DND-41 (cell line): ENCODE measurements around the gene AMDHD2.
A peak's percentile ranks its signal among the peaks of the same experiment; 100 is the strongest.

Source experiments
- ATAC-seq: fragments of 200-7000 bp; cut with Tn5 transposase; 3 replicates; pipeline ENCODE4 v1.9.1; 2021; ENCODE audit warnings: low read depth; ENCODE audit not compliant: insufficient read depth
- DNase-seq: peaks from one replicate; pipeline ENCODE4 v3.0.0-alpha.2; 2020
- H2AFZ ChIP-seq: 2 replicates; pipeline ENCODE4 v1.6.0; 2012; ENCODE audit warnings: low read depth, low read length
- H3K27ac ChIP-seq: 2 replicates; pipeline ENCODE4 v1.5.1; 2012; ENCODE audit warnings: low read length, inconsistent platforms
- H3K27me3 ChIP-seq: fragments of 200-600 bp; sonication (generic); 2 replicates; pipeline ENCODE4 v1.6.0; 2012; ENCODE audit warnings: low read length, mild to moderate bottlenecking, inconsistent platforms; ENCODE audit not compliant: insufficient read depth, poor library complexity
- H3K36me3 ChIP-seq: 2 replicates; pipeline ENCODE4 v1.5.1; 2012; ENCODE audit warnings: low read length, inconsistent platforms; ENCODE audit not compliant: insufficient read depth
- H3K4me1 ChIP-seq: 2 replicates; pipeline ENCODE4 v1.5.1; 2012; ENCODE audit warnings: mild to moderate bottlenecking, low read length; ENCODE audit not compliant: insufficient read depth
- H3K4me2 ChIP-seq: 2 replicates; pipeline ENCODE4 v1.6.0; 2012; ENCODE audit warnings: mild to moderate bottlenecking, moderate library complexity, low read length, inconsistent platforms; ENCODE audit not compliant: insufficient read depth
- H3K4me3 ChIP-seq, 2 experiments: fragments of 200-600 bp in 1 of 2; shearing (Covaris generic) in 1 of 2; 2 replicates each; pipeline ENCODE4 v1.5.1; 2012 to 2016; ENCODE audit warnings: inconsistent platforms in 2 of 2, low read length in 2 of 2, mild to moderate bottlenecking in 2 of 2, low read depth in 1 of 2, moderate library complexity in 1 of 2
- H3K79me2 ChIP-seq: 2 replicates; pipeline ENCODE4 v1.6.0; 2012; ENCODE audit warnings: low read length, inconsistent platforms; ENCODE audit not compliant: insufficient read depth
- H3K9ac ChIP-seq: 2 replicates; pipeline ENCODE4 v1.6.0; 2012; ENCODE audit warnings: low read depth, mild to moderate bottlenecking, inconsistent platforms, low read length, moderate library complexity
- H3K9me3 ChIP-seq: 2 replicates; pipeline ENCODE4 v1.5.1; 2012; ENCODE audit warnings: low read length, moderate library complexity, mild to moderate bottlenecking, inconsistent platforms; ENCODE audit not compliant: insufficient read depth, severe bottlenecking
- H4K20me1 ChIP-seq: 2 replicates; pipeline ENCODE4 v1.6.0; 2012; ENCODE audit warnings: low read length; ENCODE audit not compliant: insufficient read depth
- EZH2 ChIP-seq: IDR thresholded peaks from 3 replicates; pipeline ENCODE4 v1.6.1; 2012; ENCODE audit warnings: borderline replicate concordance, low read depth, mild to moderate bottlenecking, moderate library complexity, low read length, inconsistent platforms; ENCODE audit not compliant: severe bottlenecking
- TF ChIP-seq, protein P1 (sequence below): IDR thresholded peaks from 2 replicates; pipeline ENCODE4 v1.5.1; 2012; ENCODE audit warnings: borderline replicate concordance, low read length, moderate library complexity, mild to moderate bottlenecking; ENCODE audit not compliant: poor library complexity, severe bottlenecking; ENCODE audit errors: extremely low read depth

AMDHD2 gene

GRCh38 chr16:2475413-2476344, 44.5 kb upstream of the AMDHD2 start:
- Histone ChIP-seq H3K4me3 (peak overlapping the region; percentile 44 to 96; a peak in 3 of 4 replicates), H3K27me3 (peaks cover 15% of the 10 kb centered on the region), H3K4me1 (peaks cover 53% of the 10 kb centered on the region), H3K4me2 (peak overlapping the region; percentile 80), H2AFZ (peak overlapping the region; percentile 76), H3K79me2 (peaks cover 55% of the 10 kb centered on the region), H4K20me1 (peaks cover 65% of the 10 kb centered on the region), H3K9ac (peak overlapping the region; percentile 97), H3K9me3 (no peaks in the 10 kb centered on the region), H3K36me3 (no peaks in the 10 kb centered on the region; the same call in 1 of the 2 replicates), H3K27ac (0 out of 2 replicates have a peak overlapping the region, but pooled peaks have one; percentile 51)
- TF ChIP-seq, protein P1, sequence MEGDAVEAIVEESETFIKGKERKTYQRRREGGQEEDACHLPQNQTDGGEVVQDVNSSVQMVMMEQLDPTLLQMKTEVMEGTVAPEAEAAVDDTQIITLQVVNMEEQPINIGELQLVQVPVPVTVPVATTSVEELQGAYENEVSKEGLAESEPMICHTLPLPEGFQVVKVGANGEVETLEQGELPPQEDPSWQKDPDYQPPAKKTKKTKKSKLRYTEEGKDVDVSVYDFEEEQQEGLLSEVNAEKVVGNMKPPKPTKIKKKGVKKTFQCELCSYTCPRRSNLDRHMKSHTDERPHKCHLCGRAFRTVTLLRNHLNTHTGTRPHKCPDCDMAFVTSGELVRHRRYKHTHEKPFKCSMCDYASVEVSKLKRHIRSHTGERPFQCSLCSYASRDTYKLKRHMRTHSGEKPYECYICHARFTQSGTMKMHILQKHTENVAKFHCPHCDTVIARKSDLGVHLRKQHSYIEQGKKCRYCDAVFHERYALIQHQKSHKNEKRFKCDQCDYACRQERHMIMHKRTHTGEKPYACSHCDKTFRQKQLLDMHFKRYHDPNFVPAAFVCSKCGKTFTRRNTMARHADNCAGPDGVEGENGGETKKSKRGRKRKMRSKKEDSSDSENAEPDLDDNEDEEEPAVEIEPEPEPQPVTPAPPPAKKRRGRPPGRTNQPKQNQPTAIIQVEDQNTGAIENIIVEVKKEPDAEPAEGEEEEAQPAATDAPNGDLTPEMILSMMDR, result no peak
- TF ChIP-seq EZH2, result no peak
- DNase-seq, result peak; percentile 58
- ATAC-seq, result peak; percentile 23; the same call in 1 of the 3 replicates

DNA sequence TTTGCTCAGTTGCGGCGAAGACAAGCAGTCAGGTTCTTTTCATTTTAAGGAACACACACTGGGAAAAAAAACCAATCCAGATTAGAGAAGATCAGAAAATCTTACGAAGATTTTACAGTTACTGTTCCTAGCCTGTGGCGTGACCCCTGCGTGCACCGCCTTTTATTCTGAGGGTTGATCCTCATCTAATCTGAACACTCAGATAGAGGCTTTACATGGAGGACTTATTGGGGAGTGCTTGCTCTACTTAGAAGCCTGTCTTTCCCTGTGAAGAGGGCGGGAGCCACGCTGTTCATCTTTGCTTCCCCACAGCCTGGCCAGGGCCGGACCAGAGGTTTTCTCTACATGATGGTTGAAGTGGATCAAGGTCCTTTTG, 43.8 kb upstream of the AMDHD2 start:
- Histone ChIP-seq H2AFZ (no peak overlapping the region), H3K36me3 (peaks cover 3% of the 10 kb centered on the region; the same call in 1 of the 2 replicates), H3K9me3 (no peaks in the 10 kb centered on the region), H3K4me1 (peaks cover 47% of the 10 kb centered on the region), H3K27me3 (peaks cover 9% of the 10 kb centered on the region), H3K79me2 (peaks cover 60% of the 10 kb centered on the region), H3K27ac (no peak overlapping the region), H3K4me2 (peak overlapping the region; percentile 80), H4K20me1 (peaks cover 68% of the 10 kb centered on the region), H3K9ac (peak overlapping the region; percentile 97), H3K4me3 (peak overlapping the region in 1 of 2 experiments; percentile 96; a peak in 2 of 4 replicates)
- DNase-seq, result no peak
- TF ChIP-seq, protein P1, result no peak
- no peak for TF ChIP-seq EZH2
- no peak for ATAC-seq

DNA sequence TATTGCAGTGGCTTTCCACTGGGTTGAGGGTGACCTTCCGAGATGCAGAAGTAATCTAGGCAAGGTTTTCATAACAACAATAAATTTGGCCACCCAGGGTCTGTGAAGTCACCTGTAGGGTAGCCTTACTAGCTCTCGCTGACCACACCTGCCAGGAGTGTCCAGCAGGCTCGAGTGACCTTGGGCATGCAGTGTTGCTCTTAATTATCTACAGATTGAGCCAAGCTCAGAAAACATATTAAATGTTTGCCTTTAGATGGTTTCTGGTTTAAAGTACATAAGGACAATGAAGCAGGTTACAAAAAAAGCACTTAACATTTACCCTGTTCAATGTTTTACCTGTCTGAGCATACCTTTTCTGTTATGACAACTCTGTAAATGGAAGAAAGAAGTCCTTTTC, 43.4 kb upstream of the AMDHD2 start:
- Histone ChIP-seq H3K79me2 (peaks cover 64% of the 10 kb centered on the region), H3K4me3 (no peak overlapping the region), H3K27me3 (peaks cover 7% of the 10 kb centered on the region), H4K20me1 (peaks cover 69% of the 10 kb centered on the region), H3K4me1 (peaks cover 43% of the 10 kb centered on the region), H3K27ac (no peak overlapping the region), H2AFZ (no peak overlapping the region), H3K9me3 (no peaks in the 10 kb centered on the region), H3K9ac (peak overlapping the region; percentile 97; the same call in 1 of the 2 replicates), H3K4me2 (peak overlapping the region; percentile 80; the same call in 1 of the 2 replicates), H3K36me3 (peaks cover 3% of the 10 kb centered on the region; the same call in 1 of the 2 replicates)
- no peak for TF ChIP-seq EZH2
- TF ChIP-seq, protein P1, result no peak
- ATAC-seq (no peak), DNase-seq (no peak)
